Right lobe of liver (tissue), 4 donors: ENCODE measurements around the gene FEZF2.

ENCODE experiments used
- POLR2A ChIP-seq: fragments of 450-650 bp; IDR thresholded peaks from one replicate; pipeline ENCODE4 v1.6.1; 2017; ENCODE audit warnings: antibody characterized with exemption, mild to moderate bottlenecking
- TF ChIP-seq, protein P1 (sequence below), 4 donors: fragments of 200-600 bp in 3 of 4; fragments of 450-650 bp in 1 of 4; IDR thresholded peaks; one replicate each; pipeline versions ENCODE4 v1.5.1 to v1.8.0; 2016 to 2022; ENCODE audit warnings: antibody characterized with exemption in 4 of 4, mild to moderate bottlenecking in 2 of 4
- donor health status: DM: no; HTN: no; CAD: no.
- donor health status: DM: no; HTN: no; CAD: no.
- donor health status: DM: no; HTN: yes; CAD: no.

DNA sequence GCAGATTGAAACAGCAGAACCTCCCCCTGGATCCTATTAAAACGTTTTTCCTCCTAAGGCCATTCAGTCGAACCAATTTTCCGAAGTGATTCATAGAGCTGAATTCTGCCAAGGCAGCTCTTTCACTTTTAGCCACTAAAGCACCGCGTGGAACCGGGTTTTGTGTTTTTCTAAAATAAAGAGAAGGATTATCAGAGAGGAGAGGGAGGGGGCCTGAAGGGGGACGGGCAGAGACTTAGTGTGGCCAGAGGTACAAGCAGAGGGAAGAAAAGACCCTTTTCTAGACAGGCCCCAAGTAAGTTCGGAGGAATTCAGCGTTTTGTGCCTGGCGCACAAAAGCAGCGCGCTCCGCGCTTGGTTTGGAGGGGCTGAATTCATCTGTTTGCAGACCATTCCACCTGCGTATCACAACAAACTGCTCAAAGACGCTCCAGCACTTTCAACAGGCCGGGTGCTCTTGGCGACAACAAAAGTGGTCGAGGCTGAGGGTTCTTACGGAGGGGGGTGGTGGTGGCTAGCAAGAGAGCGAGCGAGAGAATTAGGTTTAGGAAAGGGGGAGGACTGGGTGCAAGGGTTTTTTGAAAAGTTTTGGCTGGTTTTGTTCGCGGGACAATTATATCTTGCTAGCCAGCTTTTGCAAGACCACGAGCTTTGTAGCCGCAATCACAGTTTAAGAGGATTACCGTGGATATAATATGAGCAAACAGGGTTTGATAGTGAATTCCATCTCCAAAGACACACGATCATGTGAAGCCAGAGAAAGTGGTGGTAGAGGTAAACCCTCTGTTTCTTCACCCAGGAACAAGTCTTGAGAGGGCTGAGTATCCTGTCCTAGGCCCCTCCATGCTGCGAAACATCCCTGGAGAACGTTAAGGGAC is 1.2 kb upstream of the FEZF2 start:
- TF ChIP-seq, protein P1, sequence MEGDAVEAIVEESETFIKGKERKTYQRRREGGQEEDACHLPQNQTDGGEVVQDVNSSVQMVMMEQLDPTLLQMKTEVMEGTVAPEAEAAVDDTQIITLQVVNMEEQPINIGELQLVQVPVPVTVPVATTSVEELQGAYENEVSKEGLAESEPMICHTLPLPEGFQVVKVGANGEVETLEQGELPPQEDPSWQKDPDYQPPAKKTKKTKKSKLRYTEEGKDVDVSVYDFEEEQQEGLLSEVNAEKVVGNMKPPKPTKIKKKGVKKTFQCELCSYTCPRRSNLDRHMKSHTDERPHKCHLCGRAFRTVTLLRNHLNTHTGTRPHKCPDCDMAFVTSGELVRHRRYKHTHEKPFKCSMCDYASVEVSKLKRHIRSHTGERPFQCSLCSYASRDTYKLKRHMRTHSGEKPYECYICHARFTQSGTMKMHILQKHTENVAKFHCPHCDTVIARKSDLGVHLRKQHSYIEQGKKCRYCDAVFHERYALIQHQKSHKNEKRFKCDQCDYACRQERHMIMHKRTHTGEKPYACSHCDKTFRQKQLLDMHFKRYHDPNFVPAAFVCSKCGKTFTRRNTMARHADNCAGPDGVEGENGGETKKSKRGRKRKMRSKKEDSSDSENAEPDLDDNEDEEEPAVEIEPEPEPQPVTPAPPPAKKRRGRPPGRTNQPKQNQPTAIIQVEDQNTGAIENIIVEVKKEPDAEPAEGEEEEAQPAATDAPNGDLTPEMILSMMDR (IDR thresholded peaks at IDR 0.05) = no peak
- TF ChIP-seq POLR2A = no peak
